Activated CD4-positive, alpha-beta T cell treated with anti-CD3 and anti-CD28 coated beads, Interleukin-10, Interleukin-2, amounts not matched to agents 100 ng/mL and 50 ng/mL, durations not matched to agents 16 hours and 8 hours (primary cell): ENCODE data around the gene PTCHD1.

Experiments used
- DNase-seq: peaks from one replicate; pipeline ENCODE4 v3.0.0-alpha.2; 2020

Gene PTCHD1

GRCh38 chrX:23422912-23423311, 88.3 kb downstream of the PTCHD1 start:
- DNase-seq: no peak

- no peak for DNase-seq
These were observed 99.8 kb downstream of the PTCHD1 start for GRCh38 chrX:23434356-23434884.

DNA sequence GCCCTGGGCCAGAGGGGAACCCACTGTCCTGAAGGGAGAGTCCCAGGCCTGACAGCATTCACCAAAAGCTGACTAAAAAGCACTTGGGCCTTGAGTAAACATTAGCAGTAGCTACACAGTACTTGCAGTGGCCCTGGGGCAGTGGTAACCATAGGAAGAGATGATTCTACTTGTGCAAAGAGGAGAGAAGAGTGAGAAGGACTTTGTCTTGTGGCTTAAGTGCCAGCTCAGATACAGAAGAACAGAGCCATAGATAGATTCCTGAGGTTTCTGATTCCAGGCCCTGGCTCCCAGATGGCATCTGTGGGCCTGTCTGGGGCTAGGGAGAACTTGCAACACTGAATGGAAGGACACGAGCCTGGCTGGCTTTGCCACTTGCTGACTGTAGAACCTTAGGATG, 100.5 kb downstream of the PTCHD1 start:
- no peak for DNase-seq

DNA sequence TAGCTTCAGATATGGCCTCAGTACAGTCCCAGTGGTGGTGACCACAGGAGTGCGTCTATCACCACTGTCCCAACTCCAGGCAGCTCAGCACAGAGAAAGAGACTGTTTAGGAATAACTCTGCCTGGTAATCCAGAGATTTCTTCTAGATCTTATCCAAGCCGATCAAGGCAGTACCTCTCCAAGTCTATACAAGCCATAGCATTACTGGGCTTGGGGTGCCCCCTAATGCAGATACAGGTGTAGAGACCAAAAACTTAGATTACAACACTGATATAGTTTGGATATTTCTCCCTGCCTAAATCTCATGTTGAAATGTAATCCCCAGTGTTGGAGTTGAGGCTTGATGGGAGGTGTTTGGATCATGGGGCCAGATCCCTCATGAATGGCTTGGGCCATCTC, 100.9 kb downstream of the PTCHD1 start:
- no peak for DNase-seq

DNA sequence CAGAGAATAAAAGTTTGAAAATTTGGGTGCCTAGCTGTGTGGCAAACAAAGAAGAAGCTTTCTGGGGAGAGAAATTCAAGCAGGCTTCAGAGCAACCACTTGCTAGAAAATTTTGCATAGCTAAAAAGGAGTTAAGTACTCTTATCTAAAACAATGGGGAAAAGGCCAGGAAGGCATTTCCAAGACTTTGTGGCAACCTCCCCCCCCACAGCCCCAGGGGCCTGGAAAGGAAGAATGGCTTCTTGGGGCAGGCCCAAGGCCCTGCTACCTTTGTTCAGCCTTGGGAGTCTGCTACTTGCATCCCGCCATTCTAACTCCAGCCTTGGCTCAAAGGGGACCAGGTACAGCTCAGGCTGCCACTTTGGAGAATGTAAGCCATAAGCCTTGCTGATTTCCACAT, 102.2 kb downstream of the PTCHD1 start:
- DNase-seq: no peak

- no peak for DNase-seq
These were observed 116.6 kb downstream of the PTCHD1 start for GRCh38 chrX:23451266-23451665.
